ENCODE measurements around the gene DLGAP3.

DNA sequence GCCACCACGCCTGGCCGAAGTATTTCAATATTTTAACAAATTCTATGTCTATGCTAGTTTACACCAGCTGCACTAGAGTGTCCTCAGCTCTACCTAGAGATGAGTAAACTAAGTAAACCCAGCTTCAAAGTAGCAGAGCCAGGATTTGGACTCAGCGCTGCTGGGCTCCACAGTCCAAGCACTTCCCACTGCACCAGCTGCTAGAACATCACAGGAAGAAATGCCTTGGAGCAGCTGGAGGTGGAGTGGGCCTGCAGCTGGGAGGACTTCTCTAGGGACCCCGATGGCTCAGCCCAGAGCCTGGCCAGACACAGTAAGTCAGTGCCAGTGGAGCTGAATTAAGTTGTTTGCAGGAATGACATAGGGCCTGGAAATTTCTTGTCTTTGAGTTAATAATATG is 59.7 kb downstream of the DLGAP3 start:
- TF ChIP-seq ZFX (IDR thresholded peaks at IDR 0.05) (no peak), ZNF274 (IDR thresholded peaks at IDR 0.05; ENCODE audit: low read depth, low read length) (no peak), YY1 (IDR thresholded peaks at IDR 0.05; ENCODE audit: extremely low read depth, insufficient replicate concordance, low read depth, low read length) (no peak), RAD21 (IDR thresholded peaks at IDR 0.05; ENCODE audit: low read depth) (no peak)

All from HCT116 (cell line).